ENCODE data around the gene NDUFS6.

Gene NDUFS6

GRCh38 chr5:1832511-1833250 lies 31.5 kb downstream of the NDUFS6 start:
- Histone ChIP-seq H3K36me3 (ENCODE audit: control insufficient read depth in 2 of 2, insufficient read depth in 1 of 2, low read length in 2 of 2) (peaks cover under 1 to 7% of the 10 kb centered on the region in 2 experiments), H3K9me3 (ENCODE audit: control insufficient read depth, insufficient read depth, low read depth, low read length) (no peaks in the 10 kb centered on the region), H3K27ac (ENCODE audit: extremely low read depth, low read depth, low read length) (no peak overlapping the region), H3K4me1 (ENCODE audit: control insufficient read depth, insufficient read depth, low read length) (no peaks in the 10 kb centered on the region), H3K4me3 (ENCODE audit: low read depth, low read length) (no peak overlapping the region)
- TF ChIP-seq YY2 (tag by site-specific recombination; IDR thresholded peaks at IDR 0.05) (no peak), ZNF830 (tag by site-specific recombination; IDR thresholded peaks at IDR 0.05; ENCODE audit: low read depth) (no peak), TRIM28 (IDR thresholded peaks at IDR 0.05; ENCODE audit: borderline replicate concordance, low read length) (no peak), ZNF26 (tag by site-specific recombination; IDR thresholded peaks at IDR 0.05) (no peak), PRDM2 (tag by site-specific recombination; IDR thresholded peaks at IDR 0.05; ENCODE audit: borderline replicate concordance) (no peak), SP7 (tag by site-specific recombination; IDR thresholded peaks at IDR 0.05) (no peak), INSM2 (tag by site-specific recombination; IDR thresholded peaks at IDR 0.05) (no peak), KLF10 (tag by site-specific recombination; IDR thresholded peaks at IDR 0.05) (no peak), ZXDB (tag by site-specific recombination; IDR thresholded peaks at IDR 0.05) (no peak), ZNF529 (tag by site-specific recombination; IDR thresholded peaks at IDR 0.05; ENCODE audit: insufficient replicate concordance) (no peak), ELK4 (IDR thresholded peaks at IDR 0.05; ENCODE audit: borderline replicate concordance, low read depth, low read length) (no peak), ZNF184 (tag by site-specific recombination; IDR thresholded peaks at IDR 0.05) (no peak), PRDM10 (tag by site-specific recombination; IDR thresholded peaks at IDR 0.05) (no peak), ZNF138 (tag by site-specific recombination; IDR thresholded peaks at IDR 0.05; ENCODE audit: borderline replicate concordance) (no peak), HIC1 (tag by site-specific recombination; IDR thresholded peaks at IDR 0.05) (no peak), ZNF16 (tag by site-specific recombination; IDR thresholded peaks at IDR 0.05; ENCODE audit: low read depth) (no peak), ZNF623 (tag by site-specific recombination; IDR thresholded peaks at IDR 0.05) (no peak), ZNF747 (tag by site-specific recombination; IDR thresholded peaks at IDR 0.05) (no peak), IKZF3 (tag by site-specific recombination; IDR thresholded peaks at IDR 0.05) (no peak)
- ChIA-PET POLR2A (no interaction called here), CTCF (no interaction called here)
